Measurements from ENCODE around the gene AIRE.

Gene AIRE

GRCh38 chr21:44317871-44318270 lies 32.2 kb downstream of the AIRE start:
- no peaks in the 10 kb centered on the region for H3K9me3 ChIP-seq (ENCODE audit: insufficient read depth, low read length, severe bottlenecking)
- H3K9ac ChIP-seq (ENCODE audit: low read depth, low read length), result no peak overlapping the region

GRCh38 chr21:44318489-44319285 lies 33.0 kb downstream of the AIRE start:
- ATAC-seq (ENCODE audit: insufficient read depth, low read depth) (no peak), DNase-seq (no peak)
- H3K27me3 ChIP-seq (ENCODE audit: insufficient read depth, low read length, poor library complexity), result no peaks in the 10 kb centered on the region
- H3K79me2 ChIP-seq (ENCODE audit: insufficient read depth, low read length), result no peaks in the 10 kb centered on the region
- no peak overlapping the region for H3K27ac ChIP-seq (ENCODE audit: low read length)
- no peaks in the 10 kb centered on the region for H3K9me3 ChIP-seq (ENCODE audit: insufficient read depth, low read length, severe bottlenecking)
- no peak overlapping the region for H3K4me2 ChIP-seq (ENCODE audit: insufficient read depth, low read length)
- H3K4me1 ChIP-seq (ENCODE audit: insufficient read depth, low read length), result no peaks in the 10 kb centered on the region
- H3K36me3 ChIP-seq (ENCODE audit: insufficient read depth, low read length), result peaks cover 89% of the 10 kb centered on the region
- H2AFZ ChIP-seq (ENCODE audit: low read depth, low read length), result no peak overlapping the region
- no peak for TF ChIP-seq EZH2 (IDR thresholded peaks at IDR 0.05; ENCODE audit: borderline replicate concordance, low read depth, low read length, severe bottlenecking)
- no peak overlapping the region for H3K9ac ChIP-seq (ENCODE audit: low read depth, low read length)
- no peak overlapping the region for H3K4me3 ChIP-seq (ENCODE audit: low read depth in 1 of 2, low read length in 2 of 2)
- peaks cover 41% of the 10 kb centered on the region for H4K20me1 ChIP-seq (ENCODE audit: insufficient read depth, low read length)

More at GRCh38 chr21:44317871-44318270, 32.2 kb downstream of the AIRE start:
- Histone ChIP-seq H2AFZ (ENCODE audit: low read depth, low read length) (no peak overlapping the region), H3K27me3 (ENCODE audit: insufficient read depth, low read length, poor library complexity) (no peaks in the 10 kb centered on the region), H4K20me1 (ENCODE audit: insufficient read depth, low read length) (peaks cover 46% of the 10 kb centered on the region), H3K27ac (ENCODE audit: low read length) (no peak overlapping the region), H3K4me1 (ENCODE audit: insufficient read depth, low read length) (no peaks in the 10 kb centered on the region), H3K4me3 (ENCODE audit: low read depth in 1 of 2, low read length in 2 of 2) (no peak overlapping the region), H3K79me2 (ENCODE audit: insufficient read depth, low read length) (no peaks in the 10 kb centered on the region), H3K4me2 (ENCODE audit: insufficient read depth, low read length) (no peak overlapping the region), H3K36me3 (ENCODE audit: insufficient read depth, low read length) (peaks cover 89% of the 10 kb centered on the region)
- DNase-seq (no peak), ATAC-seq (ENCODE audit: insufficient read depth, low read depth) (no peak)
- TF ChIP-seq CTCF (IDR thresholded peaks at IDR 0.05; ENCODE audit: borderline replicate concordance, extremely low read depth, low read length, poor library complexity, severe bottlenecking) (no peak), EZH2 (IDR thresholded peaks at IDR 0.05; ENCODE audit: borderline replicate concordance, low read depth, low read length, severe bottlenecking) (no peak)

GRCh38 chr21:44319407-44320065 lies 33.9 kb downstream of the AIRE start:
- H3K9me3 ChIP-seq (ENCODE audit: insufficient read depth, low read length, severe bottlenecking), result no peaks in the 10 kb centered on the region
- no peaks in the 10 kb centered on the region for H3K27me3 ChIP-seq (ENCODE audit: insufficient read depth, low read length, poor library complexity)
- peaks cover 34% of the 10 kb centered on the region for H4K20me1 ChIP-seq (ENCODE audit: insufficient read depth, low read length)
- ATAC-seq (ENCODE audit: insufficient read depth, low read depth), result no peak
- H3K4me2 ChIP-seq (ENCODE audit: insufficient read depth, low read length), result no peak overlapping the region
- no peak overlapping the region for H3K27ac ChIP-seq (ENCODE audit: low read length)
- no peak overlapping the region for H3K4me3 ChIP-seq (ENCODE audit: low read depth in 1 of 2, low read length in 2 of 2)
- H3K4me1 ChIP-seq (ENCODE audit: insufficient read depth, low read length), result no peaks in the 10 kb centered on the region
- no peak overlapping the region for H3K9ac ChIP-seq (ENCODE audit: low read depth, low read length)
- H3K36me3 ChIP-seq (ENCODE audit: insufficient read depth, low read length), result peaks cover 91% of the 10 kb centered on the region
- no peak for DNase-seq
- H3K79me2 ChIP-seq (ENCODE audit: insufficient read depth, low read length), result no peaks in the 10 kb centered on the region
- TF ChIP-seq EZH2 (IDR thresholded peaks at IDR 0.05; ENCODE audit: borderline replicate concordance, low read depth, low read length, severe bottlenecking) (no peak), CTCF (IDR thresholded peaks at IDR 0.05; ENCODE audit: borderline replicate concordance, extremely low read depth, low read length, poor library complexity, severe bottlenecking) (no peak)
- no peak overlapping the region for H2AFZ ChIP-seq (ENCODE audit: low read depth, low read length)

GRCh38 chr21:44320847-44321246 lies 35.2 kb downstream of the AIRE start:
- Histone ChIP-seq H3K9ac (ENCODE audit: low read depth, low read length) (no peak overlapping the region), H3K27me3 (ENCODE audit: insufficient read depth, low read length, poor library complexity) (no peaks in the 10 kb centered on the region), H3K27ac (ENCODE audit: low read length) (no peak overlapping the region), H4K20me1 (ENCODE audit: insufficient read depth, low read length) (peaks cover 26% of the 10 kb centered on the region), H3K9me3 (ENCODE audit: insufficient read depth, low read length, severe bottlenecking) (no peaks in the 10 kb centered on the region), H3K4me1 (ENCODE audit: insufficient read depth, low read length) (no peaks in the 10 kb centered on the region), H3K79me2 (ENCODE audit: insufficient read depth, low read length) (no peaks in the 10 kb centered on the region), H3K4me3 (ENCODE audit: low read depth in 1 of 2, low read length in 2 of 2) (no peak overlapping the region), H3K36me3 (ENCODE audit: insufficient read depth, low read length) (peaks cover 92% of the 10 kb centered on the region), H2AFZ (ENCODE audit: low read depth, low read length) (no peak overlapping the region), H3K4me2 (ENCODE audit: insufficient read depth, low read length) (no peak overlapping the region)
- TF ChIP-seq CTCF (IDR thresholded peaks at IDR 0.05; ENCODE audit: borderline replicate concordance, extremely low read depth, low read length, poor library complexity, severe bottlenecking) (no peak), EZH2 (IDR thresholded peaks at IDR 0.05; ENCODE audit: borderline replicate concordance, low read depth, low read length, severe bottlenecking) (no peak)
- no peak for DNase-seq
- ATAC-seq (ENCODE audit: insufficient read depth, low read depth), result no peak
